ENCODE results near the gene SLC39A7.

Gene SLC39A7

DNA sequence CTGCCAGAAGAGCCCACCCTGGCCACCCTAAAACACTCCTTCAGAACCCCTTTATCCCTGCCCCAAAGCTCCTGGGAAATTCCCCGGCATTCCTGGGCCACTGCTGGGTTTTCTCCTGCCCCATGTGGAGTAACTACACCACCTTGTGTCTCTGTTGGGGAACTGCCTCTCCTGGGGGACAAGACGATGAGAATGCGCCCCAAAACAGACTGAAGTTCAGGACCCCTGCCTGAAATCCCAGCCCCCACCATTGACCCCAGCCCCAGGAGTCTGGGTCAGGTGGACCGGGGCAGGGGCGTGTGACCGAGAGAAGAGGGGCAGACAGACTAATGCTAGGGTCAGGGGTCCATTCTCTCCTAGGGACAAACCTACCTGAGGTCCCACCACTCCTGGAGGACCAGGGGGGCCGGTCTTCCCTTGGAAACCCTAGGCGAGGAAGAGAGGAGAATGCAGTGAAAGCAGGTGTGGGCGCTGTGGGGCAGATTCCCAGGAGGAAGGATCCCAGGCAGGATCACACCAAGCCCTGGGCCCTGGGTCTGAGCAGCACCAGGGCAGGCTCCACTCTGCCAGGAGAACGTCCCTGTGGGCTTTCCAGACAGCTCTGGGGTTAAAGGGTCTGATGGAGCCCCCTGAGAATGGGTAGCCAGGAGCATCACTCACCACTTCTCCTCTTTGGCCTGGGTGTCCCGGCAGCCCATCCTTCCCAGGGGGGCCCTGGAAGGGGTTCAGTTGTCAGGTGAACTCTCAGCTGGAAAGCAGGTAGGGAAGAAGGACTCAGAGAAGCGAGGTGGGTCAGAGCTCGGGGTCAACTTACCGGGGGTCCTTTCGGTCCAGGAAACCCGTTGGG, 27.8 kb upstream of the SLC39A7 start:
- DNase-seq (ENCODE audit: low spot score in 2 of 2) (no peak), ATAC-seq (replicated peaks; ENCODE audit: extremely low read depth, poor library complexity, severe bottlenecking) (no peak)
- peaks cover 52% of the 10 kb centered on the region for H3K27me3 Mint-ChIP-seq
- peak overlapping the region; percentile 42 for H3K27ac Mint-ChIP-seq (ENCODE audit: low read depth)
- H3K4me1 Mint-ChIP-seq = no peaks in the 10 kb centered on the region
- peaks cover 3% of the 10 kb centered on the region for H3K36me3 Mint-ChIP-seq (ENCODE audit: insufficient read depth)
- no peaks in the 10 kb centered on the region for H3K9me3 Mint-ChIP-seq
- H3K4me3 Mint-ChIP-seq = no peak overlapping the region

GRCh38 chr6:33173535-33174180, 27.0 kb upstream of the SLC39A7 start:
- no peak for ATAC-seq (replicated peaks; ENCODE audit: extremely low read depth, poor library complexity, severe bottlenecking)

DNA sequence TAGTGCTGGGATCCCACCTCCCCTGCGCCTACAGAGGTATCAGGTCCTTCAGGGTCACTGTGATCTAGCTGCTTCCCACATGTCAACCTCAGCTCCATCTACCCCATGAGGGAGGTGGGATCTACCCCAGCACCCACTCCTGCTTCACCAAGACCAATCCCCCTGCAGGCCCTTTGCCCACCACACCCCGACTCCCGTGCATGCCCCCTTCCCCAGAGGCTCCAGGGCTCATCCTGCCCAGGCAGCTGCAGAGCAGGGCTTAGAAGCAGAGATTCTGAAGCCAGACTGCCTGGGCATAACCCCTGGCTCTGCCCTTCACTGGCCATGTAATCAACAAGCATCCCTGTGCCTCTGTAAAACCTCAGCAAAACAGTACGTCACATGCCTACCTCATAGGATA, 25.9 kb upstream of the SLC39A7 start:
- Mint-ChIP-seq H3K27me3 (peaks cover 60% of the 10 kb centered on the region), H3K27ac (ENCODE audit: low read depth) (no peak overlapping the region), H3K4me1 (no peaks in the 10 kb centered on the region), H3K36me3 (ENCODE audit: insufficient read depth) (no peaks in the 10 kb centered on the region), H3K9me3 (no peaks in the 10 kb centered on the region), H3K4me3 (no peak overlapping the region)
- DNase-seq (ENCODE audit: low spot score in 2 of 2) (no peak), ATAC-seq (replicated peaks; ENCODE audit: extremely low read depth, poor library complexity, severe bottlenecking) (no peak)

More at GRCh38 chr6:33173535-33174180, 27.0 kb upstream of the SLC39A7 start:
- Mint-ChIP-seq H3K4me1 (no peaks in the 10 kb centered on the region), H3K36me3 (ENCODE audit: insufficient read depth) (peaks cover 3% of the 10 kb centered on the region), H3K27ac (ENCODE audit: low read depth) (no peak overlapping the region), H3K9me3 (no peaks in the 10 kb centered on the region), H3K27me3 (peaks cover 59% of the 10 kb centered on the region), H3K4me3 (no peak overlapping the region)
- DNase-seq (ENCODE audit: low spot score in 2 of 2) = no peak

GRCh38 chr6:33175436-33176069, 25.1 kb upstream of the SLC39A7 start:
- DNase-seq (ENCODE audit: low spot score in 2 of 2) = no peak
- H3K27ac Mint-ChIP-seq (ENCODE audit: low read depth) = no peak overlapping the region
- no peak overlapping the region for H3K4me3 Mint-ChIP-seq
- H3K4me1 Mint-ChIP-seq = no peaks in the 10 kb centered on the region
- no peak for ATAC-seq (replicated peaks; ENCODE audit: extremely low read depth, poor library complexity, severe bottlenecking)
- peaks cover 60% of the 10 kb centered on the region for H3K27me3 Mint-ChIP-seq
- H3K36me3 Mint-ChIP-seq (ENCODE audit: insufficient read depth) = no peaks in the 10 kb centered on the region
- no peaks in the 10 kb centered on the region for H3K9me3 Mint-ChIP-seq

DNA sequence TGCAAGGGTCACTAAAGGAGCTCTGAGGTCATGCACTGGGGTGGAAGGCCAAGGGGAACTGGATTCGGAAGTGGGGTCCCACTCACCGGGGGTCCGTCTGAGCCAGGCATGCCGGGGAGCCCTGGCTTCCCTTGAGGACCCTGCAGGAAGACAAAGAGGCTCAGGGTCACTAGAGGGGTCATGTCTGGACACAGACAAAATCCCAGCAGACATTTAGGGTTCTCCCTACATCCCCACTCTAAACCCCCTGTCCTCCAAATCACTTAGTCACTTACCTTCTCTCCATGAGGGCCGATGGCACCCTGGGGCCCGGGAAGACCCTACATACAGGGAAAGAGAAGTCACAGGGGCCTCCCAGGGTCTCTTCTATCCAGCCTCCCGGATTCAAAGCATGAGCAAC, 23.8 kb upstream of the SLC39A7 start:
- no peak for ATAC-seq (replicated peaks; ENCODE audit: extremely low read depth, poor library complexity, severe bottlenecking)
- Mint-ChIP-seq H3K27ac (ENCODE audit: low read depth) (no peak overlapping the region), H3K9me3 (no peaks in the 10 kb centered on the region), H3K36me3 (ENCODE audit: insufficient read depth) (no peaks in the 10 kb centered on the region), H3K27me3 (peaks cover 60% of the 10 kb centered on the region), H3K4me1 (no peaks in the 10 kb centered on the region), H3K4me3 (no peak overlapping the region)
- no peak for DNase-seq (ENCODE audit: low spot score in 2 of 2)

- H3K9me3 Mint-ChIP-seq = peaks cover 3% of the 10 kb centered on the region
- H3K36me3 Mint-ChIP-seq (ENCODE audit: insufficient read depth) = peaks cover 2% of the 10 kb centered on the region
- H3K4me1 Mint-ChIP-seq = peaks cover 3% of the 10 kb centered on the region
- H3K27me3 Mint-ChIP-seq = peaks cover 53% of the 10 kb centered on the region
- ATAC-seq (replicated peaks; ENCODE audit: extremely low read depth, poor library complexity, severe bottlenecking) = no peak
- H3K4me3 Mint-ChIP-seq = no peak overlapping the region
- no peak overlapping the region for H3K27ac Mint-ChIP-seq (ENCODE audit: low read depth)
- DNase-seq (ENCODE audit: low spot score in 2 of 2) = no peak
Observed at GRCh38 chr6:33177552-33178446, 22.9 kb upstream of the SLC39A7 start.

- peaks cover 14% of the 10 kb centered on the region for H3K4me1 Mint-ChIP-seq
- peaks cover 13% of the 10 kb centered on the region for H3K9me3 Mint-ChIP-seq
- ATAC-seq (replicated peaks; ENCODE audit: extremely low read depth, poor library complexity, severe bottlenecking) = no peak
- peaks cover 3% of the 10 kb centered on the region for H3K36me3 Mint-ChIP-seq (ENCODE audit: insufficient read depth)
- no peak overlapping the region for H3K4me3 Mint-ChIP-seq
- peaks cover 45% of the 10 kb centered on the region for H3K27me3 Mint-ChIP-seq
- no peak for DNase-seq (ENCODE audit: low spot score in 2 of 2)
- no peak overlapping the region for H3K27ac Mint-ChIP-seq (ENCODE audit: low read depth)
Observed at GRCh38 chr6:33178755-33179475, 21.8 kb upstream of the SLC39A7 start.

DNA sequence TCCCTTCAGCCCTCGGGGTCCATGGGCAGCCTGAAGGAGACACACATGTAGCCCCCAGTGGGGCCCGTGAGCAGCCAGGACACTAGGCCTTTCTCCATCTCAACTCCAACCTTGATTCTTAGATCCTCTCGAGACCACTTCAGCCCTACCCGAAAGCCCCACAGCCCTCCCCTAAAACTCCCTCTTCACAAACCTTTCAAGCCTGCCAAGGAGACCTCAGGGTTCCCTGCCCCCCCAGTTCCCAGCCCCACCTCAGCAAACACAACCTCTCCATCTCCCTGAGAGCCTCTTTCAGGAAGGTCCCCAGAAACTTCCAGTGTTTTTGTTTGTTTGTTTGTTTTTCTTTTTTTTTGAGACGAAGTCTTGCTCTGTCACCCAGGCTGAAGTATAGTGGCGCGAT, 19.5 kb upstream of the SLC39A7 start:
- H3K27me3 Mint-ChIP-seq = peaks cover 40% of the 10 kb centered on the region
- ATAC-seq (replicated peaks; ENCODE audit: extremely low read depth, poor library complexity, severe bottlenecking) (no peak), DNase-seq (ENCODE audit: low spot score in 2 of 2) (no peak)
- H3K36me3 Mint-ChIP-seq (ENCODE audit: insufficient read depth) = peaks cover 3% of the 10 kb centered on the region
- H3K9me3 Mint-ChIP-seq = peaks cover 13% of the 10 kb centered on the region
- H3K4me3 Mint-ChIP-seq = no peak overlapping the region
- H3K27ac Mint-ChIP-seq (ENCODE audit: low read depth) = peak overlapping the region; percentile 49
- peaks cover 22% of the 10 kb centered on the region for H3K4me1 Mint-ChIP-seq

DNA sequence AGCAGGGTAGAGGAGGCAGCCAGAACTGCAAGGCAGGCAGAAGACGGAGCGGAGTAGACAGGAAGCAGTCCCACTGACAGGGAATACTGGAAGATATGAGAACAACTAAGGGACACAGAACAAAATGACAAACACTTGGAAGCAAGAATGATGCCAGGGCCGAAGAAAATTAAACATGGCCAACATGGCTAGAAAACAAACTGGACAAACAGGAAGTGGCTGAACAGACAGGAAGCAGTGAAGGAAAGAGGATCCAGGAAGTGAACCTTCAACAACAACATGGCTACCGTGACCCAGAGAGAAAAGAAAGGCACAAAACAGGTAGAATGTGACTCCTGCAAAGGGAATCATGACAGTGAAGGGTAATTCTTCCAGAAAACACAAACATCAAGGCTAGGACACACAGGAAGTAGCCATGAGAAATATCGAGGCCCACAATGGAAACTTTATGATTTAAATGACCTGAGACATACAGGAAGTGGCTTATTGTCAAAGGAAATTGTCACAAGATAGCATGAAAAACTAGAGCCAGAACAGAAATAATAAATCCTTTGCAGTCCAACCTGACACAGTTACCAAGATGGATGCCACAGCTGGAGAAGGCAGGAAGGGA, 17.5 kb upstream of the SLC39A7 start:
- peaks cover 13% of the 10 kb centered on the region for H3K9me3 Mint-ChIP-seq
- peak overlapping the region; percentile 89 for H3K27ac Mint-ChIP-seq (ENCODE audit: low read depth)
- peaks cover 22% of the 10 kb centered on the region for H3K4me1 Mint-ChIP-seq
- peaks cover 3% of the 10 kb centered on the region for H3K36me3 Mint-ChIP-seq (ENCODE audit: insufficient read depth)
- DNase-seq (ENCODE audit: low spot score in 2 of 2) (no peak), ATAC-seq (replicated peaks; ENCODE audit: extremely low read depth, poor library complexity, severe bottlenecking) (no peak)
- H3K4me3 Mint-ChIP-seq = peak overlapping the region; percentile 52
- H3K27me3 Mint-ChIP-seq = peaks cover 40% of the 10 kb centered on the region

- Mint-ChIP-seq H3K27ac (ENCODE audit: low read depth) (no peak overlapping the region), H3K4me3 (no peak overlapping the region), H3K36me3 (ENCODE audit: insufficient read depth) (peaks cover 3% of the 10 kb centered on the region), H3K27me3 (peaks cover 53% of the 10 kb centered on the region), H3K9me3 (peaks cover 13% of the 10 kb centered on the region), H3K4me1 (peaks cover 22% of the 10 kb centered on the region)
- DNase-seq (ENCODE audit: low spot score in 2 of 2) (no peak), ATAC-seq (replicated peaks; ENCODE audit: extremely low read depth, poor library complexity, severe bottlenecking) (no peak)
Observed at GRCh38 chr6:33185190-33185589, 15.5 kb upstream of the SLC39A7 start.

DNA sequence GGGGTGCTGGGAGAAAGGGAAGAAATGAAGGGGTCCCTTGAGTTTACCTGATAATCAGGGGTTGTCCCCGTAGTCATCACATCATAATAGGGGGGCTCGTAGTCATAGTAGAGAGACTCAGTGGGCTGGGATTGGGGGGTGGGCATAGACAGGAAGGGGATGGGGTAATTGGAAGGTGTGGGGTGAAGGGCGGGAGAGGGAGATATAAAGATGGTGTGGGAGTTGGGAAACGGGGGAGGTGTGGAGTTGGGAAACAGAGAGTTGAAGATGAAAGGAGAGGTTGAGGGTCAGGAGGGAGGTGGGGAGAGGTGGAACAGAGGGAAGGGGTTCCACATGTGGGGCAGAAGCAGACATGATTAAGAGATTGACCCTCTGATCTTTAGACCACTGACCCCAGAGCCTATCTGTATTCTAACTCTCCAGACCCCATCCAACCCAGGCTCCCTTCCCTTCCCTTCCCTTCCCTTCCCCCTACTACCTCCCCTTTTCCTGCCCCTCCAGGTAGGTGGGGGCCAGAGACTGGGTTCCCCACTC, 14.9 kb upstream of the SLC39A7 start:
- Mint-ChIP-seq H3K9me3 (peaks cover 13% of the 10 kb centered on the region), H3K27me3 (peaks cover 58% of the 10 kb centered on the region), H3K36me3 (ENCODE audit: insufficient read depth) (peaks cover 3% of the 10 kb centered on the region), H3K4me1 (peaks cover 22% of the 10 kb centered on the region), H3K27ac (ENCODE audit: low read depth) (no peak overlapping the region), H3K4me3 (no peak overlapping the region)
- ATAC-seq (replicated peaks; ENCODE audit: extremely low read depth, poor library complexity, severe bottlenecking) (no peak), DNase-seq (ENCODE audit: low spot score in 2 of 2) (no peak)
